ENCODE data around the gene MAP3K13.
A peak's percentile ranks its signal among the peaks of the same experiment; 100 is the strongest.
"Not testable (repeated sequence)": the region's sequence is repeated elsewhere in the genome, so short reads cannot be mapped to it uniquely, and the experiment has no call there.

Gene MAP3K13

GRCh38 chr3:185341616-185342458 lies 21.1 kb upstream of the MAP3K13 start:
- DNase-seq (ENCODE audit: low read depth), result no peak

DNA sequence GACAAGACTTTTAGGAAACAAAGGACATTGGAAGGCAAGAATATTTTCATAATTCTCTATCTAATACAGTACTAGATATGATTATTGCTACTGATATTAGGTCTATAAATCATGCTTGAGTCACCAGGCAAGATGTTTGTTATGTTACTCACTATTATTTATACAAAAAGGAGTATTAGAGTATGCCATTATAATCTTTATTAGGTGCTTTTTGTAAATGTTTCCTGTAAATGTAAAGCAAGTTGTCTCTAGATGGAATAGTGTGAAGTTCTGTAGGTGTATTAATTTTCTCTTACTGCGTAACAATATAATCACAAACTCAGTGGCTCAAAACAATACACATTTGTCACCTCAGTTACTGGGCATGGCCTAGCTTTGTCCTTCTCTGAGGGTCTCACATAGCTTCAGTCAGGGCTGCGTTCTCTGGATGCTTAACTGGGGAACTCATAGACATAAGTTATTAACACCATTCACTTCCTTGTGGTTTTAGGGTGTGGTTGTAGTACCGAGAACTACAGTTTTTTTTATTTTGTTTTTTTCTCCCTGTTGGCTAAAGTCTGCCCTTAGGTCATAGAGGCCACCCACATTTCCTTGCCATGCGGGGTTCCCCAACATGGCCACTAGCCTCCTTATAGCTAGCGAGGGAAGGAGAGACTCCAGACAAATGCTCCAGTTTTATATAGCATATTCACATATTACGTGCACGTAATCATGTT lies 20.3 kb upstream of the MAP3K13 start:
- DNase-seq (ENCODE audit: low read depth), result no peak

- no peak for DNase-seq (ENCODE audit: low read depth)
These were observed 15.5 kb upstream of the MAP3K13 start for GRCh38 chr3:185347399-185347798.

DNA sequence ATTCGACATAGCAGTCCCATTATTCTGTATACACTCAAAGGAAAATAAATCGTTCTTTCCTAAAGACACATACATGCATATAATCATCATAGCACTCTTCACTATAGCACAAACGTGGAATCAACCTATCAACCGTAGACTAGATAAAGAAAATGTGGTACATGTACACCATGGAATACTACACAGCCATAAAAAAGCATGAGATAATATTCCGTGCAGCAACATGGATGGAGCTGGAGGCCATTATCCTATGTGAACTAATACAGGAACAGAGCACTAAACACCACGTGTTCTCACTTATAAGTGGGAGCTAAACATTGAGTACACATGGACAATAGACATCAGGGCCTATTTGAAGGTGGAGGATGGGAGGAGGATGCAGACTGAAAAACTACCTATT lies 12.1 kb upstream of the MAP3K13 start:
- DNase-seq (ENCODE audit: low read depth), result no peak

DNA sequence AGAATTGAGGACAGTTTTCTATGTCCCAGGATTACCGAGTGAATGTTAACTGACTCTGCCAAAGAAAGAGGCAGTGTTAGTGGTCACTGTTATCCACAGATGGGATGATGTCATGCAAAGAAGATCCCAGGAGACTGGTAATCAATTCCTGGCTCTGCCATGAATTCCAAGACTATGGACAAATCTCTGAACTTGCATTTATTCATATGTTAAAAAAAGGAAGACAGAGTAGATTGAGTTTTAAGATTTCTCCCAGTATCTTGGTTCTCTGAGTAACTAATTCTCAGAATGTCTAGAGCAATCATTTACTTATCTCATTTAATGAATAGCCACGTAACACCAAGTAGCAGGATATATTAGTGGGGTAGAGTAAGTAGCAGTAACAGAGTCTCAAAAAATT lies 11.5 kb upstream of the MAP3K13 start:
- no peak for DNase-seq (ENCODE audit: low read depth)

DNA sequence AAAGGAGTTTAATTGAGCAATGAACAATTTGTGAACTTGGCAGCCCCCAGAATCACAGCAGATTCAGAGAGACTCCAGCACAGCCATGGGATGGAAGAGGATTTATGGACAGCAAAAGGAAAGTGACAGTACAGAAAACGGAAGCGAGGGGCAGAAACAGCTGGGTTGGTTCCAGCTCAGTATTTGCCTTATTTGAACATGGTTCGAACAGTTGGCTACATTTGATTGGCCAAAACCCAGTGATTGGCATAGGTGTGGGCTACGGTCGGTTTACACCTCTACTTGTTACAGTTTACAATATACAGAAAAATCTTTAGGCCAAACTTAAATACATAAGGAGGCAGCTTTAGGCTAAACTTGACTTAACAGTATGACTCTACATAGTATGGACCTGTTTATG lies 9.7 kb upstream of the MAP3K13 start:
- DNase-seq (ENCODE audit: low read depth), result no peak

GRCh38 chr3:185353823-185354614 lies 8.9 kb upstream of the MAP3K13 start:
- DNase-seq (ENCODE audit: low read depth), result peak; percentile 48

DNA sequence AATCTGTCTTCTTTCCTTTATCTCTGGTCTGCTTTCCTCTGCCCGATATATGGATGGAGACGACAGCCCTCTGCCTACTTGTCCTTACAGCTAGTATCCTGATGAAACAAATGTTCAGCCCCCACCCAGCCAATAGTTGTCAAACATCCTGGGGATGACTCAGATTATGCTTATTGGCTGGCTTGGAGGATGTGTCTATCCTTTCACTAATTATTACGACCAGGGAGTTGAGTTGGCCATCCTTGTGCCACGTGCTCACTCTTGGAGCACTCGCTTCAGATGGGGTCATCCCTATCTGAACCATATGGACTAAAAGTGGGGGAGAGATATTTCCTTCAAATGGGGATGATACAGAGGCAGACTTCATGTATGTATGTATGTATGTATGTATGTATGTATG lies 6.4 kb upstream of the MAP3K13 start:
- DNase-seq (ENCODE audit: low read depth), result no peak

GRCh38 chr3:185361920-185362319 lies 1.0 kb upstream of the MAP3K13 start:
- DNase-seq (ENCODE audit: low read depth), result no peak

GRCh38 chr3:185363662-185364203 lies 797 bp downstream of the MAP3K13 start:
- DNase-seq (ENCODE audit: low read depth), result no peak

DNA sequence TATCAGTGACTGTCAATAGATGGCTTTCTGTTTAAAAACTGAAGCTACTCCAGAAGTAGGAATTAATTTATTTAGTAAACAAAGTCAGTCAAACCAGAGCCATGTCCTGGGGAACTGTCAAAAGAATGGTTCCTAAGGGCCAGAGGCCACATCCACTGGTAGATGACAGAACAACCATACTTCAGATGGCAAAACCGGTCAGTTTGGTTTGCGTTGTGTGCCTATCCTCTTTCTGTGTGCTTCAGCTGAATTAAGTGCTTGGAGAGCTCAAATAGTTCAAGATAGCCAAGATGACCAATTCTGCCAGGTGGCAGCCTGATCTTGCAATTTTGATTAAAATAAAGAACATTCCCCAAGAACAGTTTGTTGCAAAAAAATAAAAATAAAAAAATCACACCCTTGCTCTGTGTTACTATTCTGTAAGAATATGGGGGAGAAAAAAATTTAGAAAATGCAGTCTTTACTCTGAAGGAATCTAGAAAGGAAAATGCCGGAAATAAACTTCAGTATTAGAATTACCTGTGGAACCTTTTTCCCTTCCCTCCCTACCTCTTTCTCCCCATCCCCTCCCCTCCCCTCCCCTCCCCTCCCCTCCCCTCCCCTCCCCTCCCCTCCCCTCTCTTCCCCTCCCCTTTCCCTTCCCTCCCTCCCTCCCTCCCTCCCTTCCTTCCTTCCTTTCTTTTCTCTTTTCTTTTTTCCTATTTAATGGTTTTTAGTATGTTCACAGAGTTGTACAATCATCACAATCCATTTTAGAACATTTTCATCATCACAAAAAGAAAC lies 2.5 kb downstream of the MAP3K13 start:
- DNase-seq (ENCODE audit: low read depth), result no peak

DNA sequence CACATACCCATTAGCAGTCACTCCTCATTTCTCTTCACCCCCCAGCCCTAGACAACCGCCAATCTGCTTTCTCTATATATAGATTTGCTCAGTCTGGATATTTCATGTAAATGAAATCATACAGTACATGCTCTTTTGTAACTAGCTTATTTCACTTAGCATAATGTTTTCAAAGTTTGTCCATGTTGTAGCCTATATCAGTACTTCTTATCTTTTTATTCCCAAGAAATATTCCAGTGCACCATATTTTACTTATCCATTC lies 3.1 kb downstream of the MAP3K13 start:
- no peak for DNase-seq (ENCODE audit: low read depth)

- DNase-seq (ENCODE audit: low read depth), result no peak
These were observed 4.0 kb downstream of the MAP3K13 start for GRCh38 chr3:185366913-185367312.

- not testable (repeated sequence) for DNase-seq (ENCODE audit: low read depth)
These were observed 7.4 kb downstream of the MAP3K13 start for GRCh38 chr3:185370349-185370748.

DNA sequence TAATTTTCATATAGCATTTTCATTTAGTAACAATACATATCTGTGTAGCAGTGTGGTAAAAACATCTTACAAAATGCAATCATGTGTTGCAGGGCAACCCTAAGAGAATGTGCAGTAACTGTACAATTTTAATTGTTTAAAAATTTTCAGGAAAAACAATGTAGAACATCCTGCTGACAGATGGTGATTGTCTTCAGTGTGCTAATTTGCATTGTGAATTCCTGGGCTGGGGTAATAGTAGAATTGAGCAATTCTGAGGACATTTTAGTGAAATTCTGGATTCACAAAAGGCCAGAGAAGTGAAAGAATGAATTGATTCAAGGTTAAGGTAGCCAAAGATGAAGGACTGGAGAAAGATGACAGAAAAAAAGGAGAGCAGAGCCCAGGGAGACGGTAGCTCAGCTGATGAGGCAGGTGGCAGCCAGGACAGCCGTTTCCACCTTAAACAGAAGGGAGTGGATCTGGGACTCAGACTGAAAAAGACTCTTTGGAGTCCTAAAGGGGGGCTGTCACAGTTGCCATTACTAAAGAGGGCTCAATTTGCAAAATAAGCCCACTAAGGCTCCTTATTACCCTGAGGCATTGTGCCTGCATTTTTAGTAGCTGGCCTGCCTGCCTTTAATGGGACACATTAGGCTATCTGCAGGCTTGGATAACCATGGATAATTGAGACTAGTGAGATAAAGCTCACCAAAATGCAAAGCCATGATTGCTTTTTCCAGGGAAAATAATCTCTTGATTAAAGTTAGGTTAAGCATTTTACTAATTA lies 8.6 kb downstream of the MAP3K13 start:
- no peak for DNase-seq (ENCODE audit: low read depth)

- DNase-seq (ENCODE audit: low read depth), result no peak
These were observed 18.6 kb downstream of the MAP3K13 start for GRCh38 chr3:185381320-185382058.

- no peak for DNase-seq (ENCODE audit: low read depth)
These were observed 19.2 kb downstream of the MAP3K13 start for GRCh38 chr3:185382154-185382553.

DNA sequence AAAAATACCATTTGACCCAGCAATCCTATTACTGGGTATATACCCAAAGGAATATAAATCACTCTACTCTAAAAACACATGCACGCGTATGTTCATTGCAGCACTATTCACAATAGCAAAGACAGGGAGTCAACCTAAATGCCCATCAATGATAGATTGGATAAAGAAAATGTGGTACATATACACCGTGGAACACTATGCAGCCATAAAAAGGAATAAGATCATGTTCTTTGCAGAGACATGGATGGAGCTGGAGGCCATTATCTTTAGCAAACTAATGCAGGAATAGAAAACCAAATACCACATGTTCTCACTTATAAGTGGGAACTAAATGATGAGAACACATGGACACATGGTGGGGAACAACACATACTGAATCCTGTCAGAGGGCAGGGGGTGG lies 23.6 kb downstream of the MAP3K13 start:
- DNase-seq (ENCODE audit: low read depth), result not testable (repeated sequence)

DNA sequence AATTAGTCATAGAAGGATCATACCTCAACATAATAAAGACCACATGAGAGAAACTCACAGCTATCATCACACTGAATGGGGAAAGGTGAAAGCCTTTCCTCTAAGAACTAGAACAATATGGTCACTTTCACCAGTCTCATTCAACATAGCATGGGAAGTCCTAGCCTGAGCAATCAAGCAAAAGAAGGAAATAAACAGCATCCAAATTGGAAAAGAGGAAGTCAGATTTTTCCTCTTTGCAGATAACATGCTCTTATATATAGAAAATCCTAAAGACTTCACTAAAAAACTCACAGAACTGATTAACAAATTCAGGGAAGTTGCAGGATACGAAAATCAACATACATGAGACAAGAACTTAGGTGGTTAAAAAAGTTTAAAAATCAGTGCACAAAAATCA lies 24.7 kb downstream of the MAP3K13 start:
- no peak for DNase-seq (ENCODE audit: low read depth)

GRCh38 chr3:185393055-185393454 lies 30.1 kb downstream of the MAP3K13 start:
- DNase-seq (ENCODE audit: low read depth), result no peak
